Kidney epithelial cell (primary cell): ENCODE data around the gene KIAA1755. TPM values are rescaled to one million over a fixed set of nuclear protein-coding genes. Genes with fewer than 3 reads are reported as not detected.

ENCODE experiments used
- DNase-seq: peaks from one replicate; pipeline ENCODE4 v3.0.0-alpha.2; 2010; ENCODE audit warnings: low read depth
- H3K27me3 ChIP-seq: 2 replicates; pipeline ENCODE4 v1.6.0; 2011; ENCODE audit warnings: low read length; ENCODE audit not compliant: control insufficient read depth, insufficient read depth
- H3K36me3 ChIP-seq: 2 replicates; pipeline ENCODE4 v1.5.1; 2011; ENCODE audit warnings: low read length; ENCODE audit not compliant: control insufficient read depth, insufficient read depth
- H3K4me3 ChIP-seq: 2 replicates; pipeline ENCODE4 v1.5.1; 2011; ENCODE audit warnings: low read depth, mild to moderate bottlenecking, control low read depth, low read length
- CTCF ChIP-seq: IDR thresholded peaks from 2 replicates; pipeline ENCODE4 v1.5.1; 2011; ENCODE audit warnings: mild to moderate bottlenecking, moderate library complexity, low read length, control low read depth, inconsistent platforms; ENCODE audit not compliant: insufficient read depth, poor library complexity, severe bottlenecking
- total RNA-seq: library from RNA; depleted of rRNA; stranded (reverse); fragments of >200 nt; gene quantifications from 2 replicates; pipeline ENCODE4 v1.2.3, GENCODE V29; 2015

Gene KIAA1755
- total RNA-seq, 1 donor from 2014 or later = 1.4 TPM

GRCh38 chr20:38298768-38299288 is 38.3 kb upstream of the KIAA1755 start:
- no peak overlapping the region for H3K4me3 ChIP-seq
- H3K36me3 ChIP-seq = no peaks in the 10 kb centered on the region
- TF ChIP-seq CTCF = no peak
- DNase-seq = no peak
- peaks cover 15% of the 10 kb centered on the region for H3K27me3 ChIP-seq

- H3K4me3 ChIP-seq = no peak overlapping the region
- peaks cover 13% of the 10 kb centered on the region for H3K27me3 ChIP-seq
- DNase-seq = no peak
- no peaks in the 10 kb centered on the region for H3K36me3 ChIP-seq
- no peak for TF ChIP-seq CTCF
Observed at GRCh38 chr20:38297916-38298674, 37.6 kb upstream of the KIAA1755 start.

GRCh38 chr20:38296433-38296832 is 35.9 kb upstream of the KIAA1755 start:
- Histone ChIP-seq H3K27me3 (peaks cover 5% of the 10 kb centered on the region), H3K4me3 (no peak overlapping the region), H3K36me3 (no peaks in the 10 kb centered on the region)
- no peak for TF ChIP-seq CTCF
- no peak for DNase-seq

DNA sequence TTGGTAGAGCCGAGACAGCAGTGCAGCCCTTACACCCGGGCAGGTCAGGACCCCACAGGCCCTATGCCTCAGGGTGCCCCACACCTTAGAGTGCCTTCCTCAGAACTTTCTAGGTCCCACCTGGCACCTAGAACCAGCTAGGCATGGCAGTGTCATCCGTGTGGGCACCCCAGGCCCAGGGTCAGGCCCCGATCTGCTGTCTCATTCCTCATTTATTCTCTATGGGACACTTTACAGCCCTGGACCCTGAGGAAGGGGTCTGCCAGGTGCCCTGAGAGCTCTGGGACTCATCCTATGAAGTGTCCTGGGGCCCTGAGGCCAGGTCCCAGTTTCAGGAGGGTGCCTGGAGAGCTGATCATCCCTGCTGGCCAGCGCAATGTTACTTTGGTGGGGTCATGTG is 35.3 kb upstream of the KIAA1755 start:
- no peak for TF ChIP-seq CTCF
- peaks cover 3% of the 10 kb centered on the region for H3K27me3 ChIP-seq
- DNase-seq = no peak
- no peaks in the 10 kb centered on the region for H3K36me3 ChIP-seq
- H3K4me3 ChIP-seq = no peak overlapping the region

- DNase-seq = no peak
- Histone ChIP-seq H3K27me3 (no peaks in the 10 kb centered on the region), H3K36me3 (no peaks in the 10 kb centered on the region), H3K4me3 (no peak overlapping the region)
- no peak for TF ChIP-seq CTCF
Observed at GRCh38 chr20:38294076-38294591, 33.6 kb upstream of the KIAA1755 start.
